Muscle layer of duodenum (tissue), 2 donors: ENCODE data around the gene INTS4.
"Not testable (repeated sequence)": the region's sequence is repeated elsewhere in the genome, so short reads cannot be mapped to it uniquely, and the experiment has no call there.

ENCODE experiments used
- H3K27ac ChIP-seq: one replicate; pipeline ENCODE4 v1.7.0; 2013; ENCODE audit warnings: mild to moderate bottlenecking, low read length
- H3K27me3 ChIP-seq: one replicate; pipeline ENCODE4 v1.7.0; 2013; ENCODE audit warnings: low read depth, mild to moderate bottlenecking, control low read depth, low read length
- H3K36me3 ChIP-seq, 2 donors: one replicate each; pipeline ENCODE4 v1.7.0; 2013; ENCODE audit warnings: low read length in 2 of 2, control low read depth in 1 of 2, mild to moderate bottlenecking in 1 of 2; ENCODE audit not compliant: insufficient read depth in 2 of 2, control insufficient read depth in 1 of 2
- H3K4me1 ChIP-seq, 2 donors: one replicate each; pipeline ENCODE4 v1.7.0; 2013; ENCODE audit warnings: low read length in 2 of 2, mild to moderate bottlenecking in 2 of 2, control low read depth in 1 of 2, moderate library complexity in 1 of 2; ENCODE audit not compliant: insufficient read depth in 2 of 2, control insufficient read depth in 1 of 2
- H3K4me3 ChIP-seq, 2 donors: one replicate each; pipeline ENCODE4 v1.7.0; 2013; ENCODE audit warnings: low read length in 2 of 2, low read depth in 1 of 2, mild to moderate bottlenecking in 1 of 2
- H3K9me3 ChIP-seq, 2 donors: one replicate each; pipeline ENCODE4 v1.7.0; 2013; ENCODE audit warnings: low read length in 2 of 2, control low read depth in 1 of 2, mild to moderate bottlenecking in 1 of 2; ENCODE audit not compliant: control insufficient read depth in 1 of 2
- donor health status: healthy.

The INTS4 gene

DNA sequence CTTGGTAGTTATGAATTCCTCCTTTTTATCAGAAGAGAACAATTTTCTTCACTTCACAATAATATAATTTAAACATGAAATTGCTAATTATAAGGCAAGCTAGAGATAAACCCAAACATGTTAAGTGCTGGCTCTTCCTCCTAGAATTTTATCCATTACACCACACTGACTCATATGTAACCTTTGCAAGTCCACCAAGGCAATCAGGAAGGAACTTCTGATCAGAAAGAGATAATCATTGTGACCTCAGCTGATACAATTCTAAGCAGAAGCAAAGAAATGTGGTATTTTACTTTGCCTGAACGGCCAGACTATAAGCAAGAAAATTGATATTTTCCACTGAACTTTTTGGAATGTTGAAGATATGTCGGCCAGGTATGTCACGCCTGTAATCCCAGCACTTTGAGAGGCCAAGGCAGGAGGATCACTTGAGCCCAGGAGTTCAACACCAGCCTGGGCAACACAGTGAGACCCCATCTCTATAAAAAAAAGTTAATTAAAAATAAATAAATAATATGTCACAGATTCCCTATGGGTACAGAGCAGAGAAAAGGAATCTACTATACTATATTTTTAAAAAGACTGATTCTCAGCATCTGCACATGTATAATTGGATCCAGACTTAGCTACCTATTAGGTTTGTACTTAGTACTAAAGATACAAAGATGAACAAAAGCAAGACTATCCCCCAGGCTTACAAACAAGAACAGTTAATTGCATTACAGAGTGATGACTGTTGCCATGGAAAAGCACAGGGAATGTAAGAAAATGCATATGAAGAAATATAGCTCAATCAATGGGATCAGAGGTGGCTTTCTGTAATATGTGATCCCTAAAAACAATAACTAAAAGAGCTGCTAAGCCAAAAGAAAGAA is 63.9 kb downstream of the INTS4 start:
- H3K27me3 ChIP-seq, H3K4me1 ChIP-seq, H3K9me3 ChIP-seq, H3K4me3 ChIP-seq, H3K36me3 ChIP-seq, H3K27ac ChIP-seq: not testable (repeated sequence)

GRCh38 chr11:77917713-77918112 is 76.8 kb downstream of the INTS4 start:
- not testable (repeated sequence) for H3K27me3 ChIP-seq, H3K27ac ChIP-seq, H3K4me3 ChIP-seq, H3K36me3 ChIP-seq, H3K9me3 ChIP-seq
- H3K4me1 ChIP-seq = peaks cover 0 to 20% of the 10 kb centered on the region in 2 donors

DNA sequence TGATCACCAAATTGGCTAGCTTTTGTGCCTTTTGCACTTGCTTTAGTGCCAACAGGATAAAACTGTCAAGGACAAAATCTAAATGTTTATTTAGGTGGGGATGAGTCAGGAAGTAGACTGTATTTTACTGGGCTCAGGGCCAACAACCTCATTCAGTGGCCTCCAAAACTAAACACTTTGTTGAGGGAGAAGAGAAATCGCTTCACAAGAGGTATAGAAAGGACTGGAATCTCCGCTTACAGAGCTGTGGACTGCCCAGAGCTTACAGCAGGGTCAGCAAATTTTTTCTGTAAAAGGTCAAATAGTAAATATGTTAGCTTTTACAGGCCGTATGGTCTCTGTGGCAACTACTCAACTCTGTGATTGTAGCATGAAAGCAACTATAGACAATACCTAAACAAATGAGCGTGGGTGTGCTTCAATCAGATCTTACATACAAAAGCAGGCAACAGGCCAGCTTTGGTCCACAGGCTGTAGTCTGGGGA is 80.1 kb downstream of the INTS4 start:
- not testable (repeated sequence) for H3K9me3 ChIP-seq, H3K27ac ChIP-seq, H3K27me3 ChIP-seq, H3K36me3 ChIP-seq, H3K4me3 ChIP-seq
- peaks cover 0 to 20% of the 10 kb centered on the region in 2 donors for H3K4me1 ChIP-seq

- H3K4me1 ChIP-seq = peaks cover 0 to 20% of the 10 kb centered on the region in 2 donors
- not testable (repeated sequence) for H3K36me3 ChIP-seq, H3K27ac ChIP-seq, H3K27me3 ChIP-seq, H3K4me3 ChIP-seq, H3K9me3 ChIP-seq
Observed at GRCh38 chr11:77913608-77914306, 80.7 kb downstream of the INTS4 start.

DNA sequence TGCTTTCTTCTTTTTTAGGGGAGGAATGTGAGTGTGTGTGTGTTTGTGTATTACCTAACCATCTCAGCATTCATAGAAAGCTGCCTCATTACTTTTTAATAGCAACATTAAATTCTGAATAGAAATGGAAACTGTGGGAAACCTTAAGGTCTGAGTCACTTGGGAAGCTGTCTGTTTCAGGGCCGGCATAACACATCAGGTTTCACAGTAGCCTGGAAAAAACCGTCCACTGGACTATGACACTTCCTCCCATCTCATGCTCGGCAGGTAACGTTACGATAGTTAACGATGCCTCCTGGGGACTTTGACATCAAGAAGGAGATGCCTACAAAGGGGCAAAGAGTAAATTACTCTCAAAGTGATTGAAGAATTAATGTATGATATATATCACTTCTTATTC is 83.6 kb downstream of the INTS4 start:
- not testable (repeated sequence) for H3K4me3 ChIP-seq, H3K36me3 ChIP-seq, H3K27ac ChIP-seq, H3K27me3 ChIP-seq, H3K9me3 ChIP-seq
- H3K4me1 ChIP-seq = peaks cover 0 to 20% of the 10 kb centered on the region in 2 donors

GRCh38 chr11:77909277-77909676 is 85.2 kb downstream of the INTS4 start:
- Histone ChIP-seq H3K4me1 (peaks cover 0 to 7% of the 10 kb centered on the region in 2 donors), H3K27me3 (no peaks in the 10 kb centered on the region), H3K9me3 (no peaks in the 10 kb centered on the region), H3K4me3 (no peak overlapping the region), H3K27ac (no peak overlapping the region), H3K36me3 (peaks cover 0 to 9% of the 10 kb centered on the region in 2 donors)

DNA sequence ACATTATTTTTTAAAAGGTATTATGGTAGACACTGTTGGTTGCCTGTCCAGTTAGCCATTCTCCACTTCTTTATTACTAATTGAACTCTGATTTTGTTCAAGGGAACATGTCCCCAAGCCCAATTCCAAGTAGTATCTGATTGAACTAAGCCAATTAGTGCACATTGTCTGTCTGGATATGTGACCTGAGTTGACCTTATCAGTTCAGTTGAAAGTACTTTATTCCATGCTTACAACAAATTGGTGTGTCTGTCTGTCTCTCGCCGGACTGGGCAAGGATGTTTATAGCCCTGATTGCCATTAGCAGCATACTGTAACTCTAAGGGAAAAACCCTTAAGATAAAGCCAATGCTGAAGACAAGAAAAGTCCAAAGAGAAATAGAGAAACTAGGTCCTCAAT is 85.6 kb downstream of the INTS4 start:
- H3K9me3 ChIP-seq = no peaks in the 10 kb centered on the region
- no peak overlapping the region for H3K27ac ChIP-seq
- H3K4me1 ChIP-seq = peaks cover 0 to 3% of the 10 kb centered on the region in 2 donors
- peaks cover 0 to 9% of the 10 kb centered on the region in 2 donors for H3K36me3 ChIP-seq
- no peak overlapping the region for H3K4me3 ChIP-seq
- no peaks in the 10 kb centered on the region for H3K27me3 ChIP-seq

DNA sequence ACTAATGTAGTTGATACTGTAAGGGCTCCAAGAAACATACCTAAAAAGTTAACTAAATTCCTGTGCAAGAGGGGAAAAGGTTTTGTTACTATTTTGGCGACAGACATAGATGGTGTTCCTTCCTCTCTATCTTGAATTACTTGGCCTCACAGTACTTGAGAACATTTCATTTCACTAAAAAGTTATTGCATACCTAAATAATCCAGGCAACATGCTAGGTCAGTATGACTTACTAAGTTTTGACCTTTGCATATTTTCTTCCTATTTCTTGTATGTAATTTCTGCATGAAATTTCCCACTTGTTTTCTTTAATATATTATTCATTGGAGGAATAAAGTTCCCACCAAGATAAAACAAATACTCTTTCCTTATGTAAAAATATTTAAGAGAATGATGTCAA is 99.5 kb downstream of the INTS4 start:
- not testable (repeated sequence) for H3K27ac ChIP-seq, H3K27me3 ChIP-seq, H3K4me3 ChIP-seq, H3K9me3 ChIP-seq, H3K4me1 ChIP-seq
- peaks cover 0 to 14% of the 10 kb centered on the region in 2 donors for H3K36me3 ChIP-seq

GRCh38 chr11:77891703-77892102 is 102.8 kb downstream of the INTS4 start:
- not testable (repeated sequence) for H3K9me3 ChIP-seq, H3K27ac ChIP-seq, H3K4me3 ChIP-seq, H3K27me3 ChIP-seq, H3K4me1 ChIP-seq
- peaks cover 0 to 16% of the 10 kb centered on the region in 2 donors for H3K36me3 ChIP-seq

- not testable (repeated sequence) for H3K4me1 ChIP-seq, H3K4me3 ChIP-seq, H3K27me3 ChIP-seq, H3K9me3 ChIP-seq, H3K27ac ChIP-seq
- H3K36me3 ChIP-seq = peaks cover 2 to 16% of the 10 kb centered on the region in 2 donors
Observed at GRCh38 chr11:77891256-77891655, 103.2 kb downstream of the INTS4 start.

DNA sequence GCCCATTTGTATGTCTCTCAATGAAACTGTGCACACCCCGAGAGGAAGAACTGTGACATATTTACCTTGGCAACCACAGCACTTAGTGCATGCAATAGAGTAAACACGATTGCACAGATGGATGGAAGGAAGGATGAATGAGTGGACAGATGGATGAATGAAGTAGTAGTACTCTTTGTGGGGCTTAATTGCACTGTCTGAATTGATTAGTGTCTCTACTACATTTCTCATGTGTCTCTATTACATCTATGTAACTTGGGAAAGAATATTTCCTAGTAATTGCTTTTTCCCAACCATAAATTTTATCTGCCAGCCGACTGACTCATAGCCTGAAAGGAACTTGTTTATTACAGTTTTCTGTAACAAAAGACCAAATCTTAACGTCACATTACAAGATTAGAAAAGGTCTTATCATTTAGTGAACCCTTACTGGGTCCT is 103.8 kb downstream of the INTS4 start:
- H3K27me3 ChIP-seq, H3K4me3 ChIP-seq: not testable (repeated sequence)
- H3K36me3 ChIP-seq = peaks cover 6 to 16% of the 10 kb centered on the region in 2 donors

More for the DNA sequence above, 103.8 kb downstream of the INTS4 start:
- H3K9me3 ChIP-seq, H3K27ac ChIP-seq, H3K4me1 ChIP-seq: not testable (repeated sequence)
